ENCODE measurements around the gene LYPD8.
"Not testable (repeated sequence)": the region's sequence is repeated elsewhere in the genome, so short reads cannot be mapped to it uniquely, and the experiment has no call there.

The LYPD8 gene

DNA sequence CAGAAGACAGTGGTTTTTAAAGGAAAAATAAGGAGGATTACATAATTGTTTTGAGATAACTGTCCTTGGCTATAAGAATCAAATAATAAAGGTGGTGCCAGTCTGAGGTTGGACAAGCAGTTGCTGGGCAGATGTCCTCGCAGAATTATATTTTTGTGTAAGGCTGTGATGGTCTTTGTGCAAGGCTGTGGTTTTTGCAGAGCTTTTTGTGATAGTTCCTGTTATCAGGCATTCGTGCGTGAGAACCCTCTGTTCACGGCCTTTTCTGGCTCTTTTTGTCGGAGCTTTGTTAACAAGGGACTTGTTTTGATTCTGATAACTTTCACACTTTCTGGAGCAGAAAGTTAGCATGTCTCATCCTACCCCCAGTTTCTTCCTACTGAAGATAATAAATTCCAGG is 36.8 kb upstream of the LYPD8 start:
- no peak overlapping the region for H3K27ac ChIP-seq
- TF ChIP-seq, protein P1, sequence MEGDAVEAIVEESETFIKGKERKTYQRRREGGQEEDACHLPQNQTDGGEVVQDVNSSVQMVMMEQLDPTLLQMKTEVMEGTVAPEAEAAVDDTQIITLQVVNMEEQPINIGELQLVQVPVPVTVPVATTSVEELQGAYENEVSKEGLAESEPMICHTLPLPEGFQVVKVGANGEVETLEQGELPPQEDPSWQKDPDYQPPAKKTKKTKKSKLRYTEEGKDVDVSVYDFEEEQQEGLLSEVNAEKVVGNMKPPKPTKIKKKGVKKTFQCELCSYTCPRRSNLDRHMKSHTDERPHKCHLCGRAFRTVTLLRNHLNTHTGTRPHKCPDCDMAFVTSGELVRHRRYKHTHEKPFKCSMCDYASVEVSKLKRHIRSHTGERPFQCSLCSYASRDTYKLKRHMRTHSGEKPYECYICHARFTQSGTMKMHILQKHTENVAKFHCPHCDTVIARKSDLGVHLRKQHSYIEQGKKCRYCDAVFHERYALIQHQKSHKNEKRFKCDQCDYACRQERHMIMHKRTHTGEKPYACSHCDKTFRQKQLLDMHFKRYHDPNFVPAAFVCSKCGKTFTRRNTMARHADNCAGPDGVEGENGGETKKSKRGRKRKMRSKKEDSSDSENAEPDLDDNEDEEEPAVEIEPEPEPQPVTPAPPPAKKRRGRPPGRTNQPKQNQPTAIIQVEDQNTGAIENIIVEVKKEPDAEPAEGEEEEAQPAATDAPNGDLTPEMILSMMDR (conservative IDR thresholded peaks at IDR 0.05), result no peak

DNA sequence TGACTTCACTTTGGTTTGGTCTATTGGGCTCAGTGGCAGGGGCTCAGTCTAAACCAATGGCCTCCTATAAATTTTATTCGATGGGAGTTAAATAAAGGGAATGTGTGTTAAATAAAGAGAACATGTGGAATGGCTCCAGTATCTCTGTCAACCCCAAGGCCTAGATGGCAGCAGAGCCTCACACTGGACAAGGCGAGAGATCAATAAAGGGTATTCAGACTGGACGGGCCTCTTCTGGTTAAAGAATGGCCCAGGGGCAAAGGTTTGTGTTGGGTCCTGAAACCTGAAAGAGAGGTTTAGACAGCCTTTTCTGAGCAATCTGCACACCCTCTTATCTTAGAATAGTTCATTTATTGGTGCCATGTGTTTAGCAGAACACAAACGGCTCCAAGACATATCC is 35.5 kb upstream of the LYPD8 start:
- TF ChIP-seq, protein P1 (conservative IDR thresholded peaks at IDR 0.05), result no peak
- H3K27ac ChIP-seq, result no peak overlapping the region

DNA sequence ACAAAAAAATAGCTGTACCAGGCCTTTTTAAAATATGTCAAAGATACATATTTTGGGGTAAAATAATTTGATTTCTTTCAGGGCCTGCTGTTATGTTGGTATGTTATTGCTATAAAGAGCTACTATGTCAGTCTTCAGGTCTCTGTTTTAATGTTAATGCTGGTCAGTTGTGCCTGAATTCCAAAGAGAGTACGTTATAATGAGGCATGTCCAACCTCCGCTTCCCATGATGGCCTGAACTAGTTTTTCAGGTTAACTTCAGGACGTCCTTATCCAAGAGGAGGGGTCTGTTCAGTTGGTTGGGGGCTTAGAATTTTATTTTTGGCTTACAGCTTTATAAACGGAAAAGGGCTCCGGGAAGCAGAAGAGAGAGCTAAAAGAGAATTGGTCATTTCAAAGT is 34.9 kb upstream of the LYPD8 start:
- TF ChIP-seq, protein P1 (conservative IDR thresholded peaks at IDR 0.05), result no peak
- H3K27ac ChIP-seq, result no peak overlapping the region

DNA sequence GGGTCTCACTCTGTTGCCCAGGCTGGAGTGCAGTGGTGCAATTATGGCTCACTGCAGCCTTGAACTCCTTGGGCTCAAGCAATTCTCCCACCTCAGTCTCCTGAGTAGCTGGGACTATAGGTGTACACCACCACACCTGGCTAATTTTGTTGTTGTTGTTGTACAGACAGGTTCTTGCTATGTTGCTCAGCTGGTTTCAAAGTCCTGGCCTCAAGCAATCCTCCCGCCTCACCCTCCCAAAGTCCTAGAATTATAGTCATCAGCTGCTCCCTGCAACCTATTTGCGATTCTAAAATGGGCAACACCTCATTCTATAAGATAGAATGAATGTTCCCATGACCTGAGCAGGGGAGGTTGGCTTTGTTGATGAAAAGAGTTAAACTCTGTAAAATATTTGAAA is 33.8 kb upstream of the LYPD8 start:
- H3K27ac ChIP-seq, result not testable (repeated sequence)

DNA sequence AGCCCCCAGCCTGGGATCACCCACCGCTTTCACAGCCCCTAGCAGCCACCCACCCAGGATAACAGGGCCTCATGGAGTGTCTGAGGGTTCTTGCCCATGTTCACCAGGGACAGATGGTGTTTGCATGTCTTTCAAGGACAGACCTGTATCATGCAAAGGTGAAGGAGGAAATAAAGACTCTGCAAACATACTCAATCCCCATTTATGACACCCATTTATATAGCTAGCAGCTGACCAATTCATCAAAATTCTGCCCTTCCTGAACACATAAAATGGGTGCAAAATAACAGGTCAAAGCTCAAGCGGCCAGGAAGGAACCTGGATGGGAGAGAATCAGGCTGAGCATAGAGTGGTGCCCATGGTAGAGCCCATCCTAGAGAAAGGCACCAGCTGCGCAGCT is 32.8 kb upstream of the LYPD8 start:
- TF ChIP-seq, protein P1 (conservative IDR thresholded peaks at IDR 0.05), result no peak
- no peak overlapping the region for H3K27ac ChIP-seq

DNA sequence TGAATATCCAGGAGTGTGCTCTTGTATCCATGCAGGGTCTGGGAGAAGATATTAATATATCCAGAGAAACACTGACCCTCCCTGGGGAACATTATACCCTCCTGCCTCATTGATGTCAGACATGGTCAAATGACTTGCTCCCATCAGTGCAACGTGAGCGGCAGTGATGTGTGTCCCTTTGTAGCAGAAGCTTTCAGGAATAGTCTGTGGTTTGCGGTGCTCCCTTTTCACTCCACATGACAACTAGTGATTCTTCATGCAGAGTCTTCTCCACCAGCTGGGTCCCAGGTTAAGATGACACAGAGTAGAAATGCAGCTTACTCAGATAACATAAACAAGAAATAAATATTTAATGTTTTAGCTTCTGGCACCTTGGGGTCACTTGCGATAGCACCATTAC is 31.9 kb upstream of the LYPD8 start:
- H3K27ac ChIP-seq, result no peak overlapping the region

DNA sequence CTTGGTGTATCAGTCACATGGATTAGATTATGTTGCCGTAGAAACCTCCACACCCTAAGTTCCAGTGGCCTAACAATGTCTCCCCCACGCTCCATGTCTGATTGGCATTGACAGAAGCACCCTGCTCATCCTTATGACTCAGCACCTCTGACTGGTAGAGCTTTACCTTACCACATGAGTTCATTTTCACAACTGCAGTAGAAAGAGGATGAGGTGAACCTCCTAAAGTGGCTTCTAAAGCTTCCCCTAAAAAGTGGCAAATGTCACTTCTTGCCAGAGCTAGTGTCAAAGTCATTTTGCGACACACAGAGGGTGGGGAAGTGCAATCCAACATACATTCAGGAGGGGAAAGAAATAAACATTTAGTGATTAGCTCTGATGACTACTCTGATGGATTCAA is 30.6 kb upstream of the LYPD8 start:
- TF ChIP-seq, protein P1 (conservative IDR thresholded peaks at IDR 0.05), result no peak
- H3K27ac ChIP-seq, result no peak overlapping the region

More for the DNA sequence above, 31.9 kb upstream of the LYPD8 start:
- TF ChIP-seq, protein P1 (conservative IDR thresholded peaks at IDR 0.05), result no peak

DNA sequence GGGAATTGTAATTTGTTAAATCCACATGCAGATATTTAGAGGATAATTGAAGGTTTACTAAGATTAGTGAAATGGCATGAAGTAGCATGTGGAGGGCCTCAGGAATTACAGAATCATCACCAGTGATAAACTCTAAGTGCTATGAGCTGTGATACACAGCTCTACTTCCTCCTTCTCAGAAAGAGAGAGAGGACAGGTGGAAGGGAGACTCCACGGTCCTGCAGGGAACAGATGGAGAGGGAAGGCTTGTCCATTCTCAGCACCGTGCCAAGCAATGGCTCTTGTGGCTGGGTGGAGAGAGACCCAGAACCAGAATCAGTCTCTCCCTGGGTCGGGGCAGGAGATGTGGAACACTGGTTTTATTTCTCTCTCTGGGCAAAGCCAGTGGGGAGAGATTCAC is 27.8 kb upstream of the LYPD8 start:
- TF ChIP-seq, protein P1 (conservative IDR thresholded peaks at IDR 0.05), result no peak
- no peak overlapping the region for H3K27ac ChIP-seq

Data from VCaP (cell line).